Activated naive CD4-positive, alpha-beta T cell treated with anti-CD3 and anti-CD28 coated beads, Interleukin-2, amount 10 ng/mL, durations not matched to agents 7 days and 5 days (primary cell): ENCODE data around the gene AOX1.
"Not testable (repeated sequence)": the region's sequence is repeated elsewhere in the genome, so short reads cannot be mapped to it uniquely, and the experiment has no call there.

Experiments used
- CTCF ChIA-PET: fragments of 350-600 bp; sonication (Branson Sonifier 250); formaldehyde crosslinking; loops from one replicate; lab custom pipeline; 2021; ENCODE audit warnings: antibody characterized with exemption; lab: Charles Lee
- DNase-seq: peaks from one replicate; pipeline ENCODE4 v3.0.0-alpha.2; 2020
- H3K27ac Mint-ChIP-seq: one replicate; pipeline ENCODE4 v1.8.0; 2021; ENCODE audit warnings: mild to moderate bottlenecking, moderate library complexity, mixed read lengths
- H3K27me3 Mint-ChIP-seq: one replicate; pipeline ENCODE4 v1.8.0; 2021; ENCODE audit warnings: mild to moderate bottlenecking, mixed read lengths
- H3K36me3 Mint-ChIP-seq: one replicate; pipeline ENCODE4 v1.8.0; 2021; ENCODE audit warnings: mixed read lengths
- H3K4me1 Mint-ChIP-seq: one replicate; pipeline ENCODE4 v1.8.0; 2021; ENCODE audit warnings: mixed read lengths
- H3K4me3 Mint-ChIP-seq: one replicate; pipeline ENCODE4 v1.8.0; 2021; ENCODE audit warnings: mild to moderate bottlenecking, moderate library complexity, mixed read lengths
- H3K9me3 Mint-ChIP-seq: one replicate; pipeline ENCODE4 v1.8.0; 2021; ENCODE audit warnings: mixed read lengths

The AOX1 gene

DNA sequence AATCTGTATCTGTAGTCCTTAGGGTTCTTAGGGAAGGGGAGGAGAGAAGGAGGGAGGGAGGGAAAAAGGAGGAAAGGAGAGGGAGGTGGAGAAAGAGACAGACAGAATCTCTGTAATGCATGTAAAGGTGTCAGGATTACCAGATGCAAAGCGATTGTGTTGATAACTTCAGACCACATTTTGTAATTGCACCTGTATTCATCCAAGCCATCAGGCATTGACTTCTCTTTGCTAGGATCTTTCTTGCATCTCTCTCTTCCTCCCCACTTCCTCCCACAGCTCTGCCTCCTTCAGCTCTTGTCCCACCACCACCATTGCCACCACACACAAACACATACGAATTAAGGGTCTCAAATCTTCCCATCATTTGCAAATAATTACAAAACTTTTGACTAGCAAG lies 91.4 kb downstream of the AOX1 start:
- DNase-seq = no peak
- H3K9me3 Mint-ChIP-seq = no peaks in the 10 kb centered on the region
- CTCF ChIA-PET = no interaction called here
- H3K4me1 Mint-ChIP-seq = peaks cover 13% of the 10 kb centered on the region
- H3K27me3 Mint-ChIP-seq = peaks cover 27% of the 10 kb centered on the region
- no peaks in the 10 kb centered on the region for H3K36me3 Mint-ChIP-seq
- no peak overlapping the region for H3K27ac Mint-ChIP-seq
- H3K4me3 Mint-ChIP-seq = no peak overlapping the region

DNA sequence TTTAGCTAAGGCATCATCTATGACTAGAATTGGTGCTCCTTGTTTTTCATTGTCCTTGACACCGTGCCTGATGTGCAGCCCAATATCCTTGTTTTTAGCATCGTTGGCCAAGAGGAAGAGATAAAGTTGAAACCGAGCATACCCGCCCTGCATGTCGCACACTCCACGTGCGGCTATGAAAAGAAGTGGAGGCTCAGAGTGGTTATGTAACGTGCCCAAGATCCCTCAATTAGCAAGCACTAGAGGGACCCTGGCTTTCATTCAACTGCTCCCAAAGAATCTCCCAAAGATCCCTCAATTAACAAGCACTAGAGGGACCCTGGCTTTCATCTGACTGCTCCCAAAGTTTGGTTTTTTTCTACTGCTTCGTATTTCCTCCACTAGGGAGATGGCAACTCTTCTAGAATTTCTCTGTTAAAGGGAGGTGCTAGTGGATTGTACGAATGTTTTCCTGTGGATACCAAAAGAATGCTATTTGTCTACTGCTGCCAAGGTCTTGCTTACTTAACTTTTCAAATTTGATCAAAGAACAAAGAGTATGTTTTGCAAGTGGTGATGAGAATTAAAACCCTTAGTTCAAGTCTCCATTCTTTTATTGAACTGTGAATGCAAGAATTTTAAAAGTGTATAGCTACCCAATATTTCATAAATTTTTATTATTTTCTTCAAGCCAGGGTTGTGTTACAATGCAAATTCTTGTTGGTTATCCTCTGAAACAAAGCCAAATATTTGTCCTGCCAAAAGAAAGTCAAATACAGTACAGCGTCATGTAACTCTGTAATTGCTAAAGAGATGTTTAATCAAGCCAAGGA lies 92.1 kb downstream of the AOX1 start:
- no peak for DNase-seq
- H3K36me3 Mint-ChIP-seq = no peaks in the 10 kb centered on the region
- CTCF ChIA-PET = no interaction called here
- H3K9me3 Mint-ChIP-seq = no peaks in the 10 kb centered on the region
- H3K27ac Mint-ChIP-seq = no peak overlapping the region
- H3K4me3 Mint-ChIP-seq = no peak overlapping the region
- peaks cover 9% of the 10 kb centered on the region for H3K4me1 Mint-ChIP-seq
- H3K27me3 Mint-ChIP-seq = peaks cover 22% of the 10 kb centered on the region

DNA sequence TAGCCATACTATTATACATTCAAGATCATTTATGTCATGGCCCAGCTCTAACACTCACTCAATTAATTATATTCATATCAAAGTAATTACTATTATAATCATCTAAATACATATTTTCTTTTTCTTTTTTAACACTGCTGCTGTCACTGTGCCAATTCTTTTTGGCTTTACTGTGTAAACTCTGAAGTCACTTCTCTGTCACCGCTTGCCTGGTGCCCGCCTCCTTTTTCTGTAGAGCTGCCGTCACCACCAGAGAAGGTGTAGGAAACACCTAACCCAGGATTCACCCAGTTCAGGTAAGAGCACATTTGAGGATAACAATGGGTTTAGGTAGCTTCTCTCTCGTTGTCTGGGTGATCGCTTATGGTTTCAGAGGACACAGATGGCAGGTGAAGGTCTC lies 93.3 kb downstream of the AOX1 start:
- H3K9me3 Mint-ChIP-seq = no peaks in the 10 kb centered on the region
- H3K27me3 Mint-ChIP-seq = peaks cover 18% of the 10 kb centered on the region
- no peaks in the 10 kb centered on the region for H3K36me3 Mint-ChIP-seq
- H3K27ac Mint-ChIP-seq = no peak overlapping the region
- H3K4me1 Mint-ChIP-seq = no peaks in the 10 kb centered on the region
- CTCF ChIA-PET = no interaction called here
- DNase-seq = no peak
- H3K4me3 Mint-ChIP-seq = no peak overlapping the region

DNA sequence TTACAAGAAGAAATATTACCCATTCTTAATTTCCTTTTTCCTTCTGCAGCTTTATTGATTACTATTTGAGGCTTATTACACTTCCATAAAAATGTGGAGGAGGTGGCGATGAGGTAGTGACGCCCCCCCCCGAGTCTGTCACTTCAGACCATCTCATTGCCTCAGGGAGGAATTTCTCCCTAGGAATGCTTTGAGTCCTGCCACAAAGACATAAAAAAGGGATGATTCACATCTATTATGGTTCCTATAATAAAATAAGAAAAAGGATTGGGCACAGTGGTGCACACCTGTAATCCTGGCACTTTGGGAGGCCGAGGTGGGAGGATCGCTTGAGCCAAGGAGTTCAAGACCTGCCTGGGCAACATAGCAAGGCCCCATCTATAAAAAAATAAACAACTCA lies 93.7 kb downstream of the AOX1 start:
- Mint-ChIP-seq H3K36me3 (no peaks in the 10 kb centered on the region), H3K27ac (no peak overlapping the region), H3K4me1 (no peaks in the 10 kb centered on the region), H3K4me3 (no peak overlapping the region), H3K9me3 (no peaks in the 10 kb centered on the region), H3K27me3 (peaks cover 18% of the 10 kb centered on the region)
- CTCF ChIA-PET = no interaction called here
- no peak for DNase-seq

DNA sequence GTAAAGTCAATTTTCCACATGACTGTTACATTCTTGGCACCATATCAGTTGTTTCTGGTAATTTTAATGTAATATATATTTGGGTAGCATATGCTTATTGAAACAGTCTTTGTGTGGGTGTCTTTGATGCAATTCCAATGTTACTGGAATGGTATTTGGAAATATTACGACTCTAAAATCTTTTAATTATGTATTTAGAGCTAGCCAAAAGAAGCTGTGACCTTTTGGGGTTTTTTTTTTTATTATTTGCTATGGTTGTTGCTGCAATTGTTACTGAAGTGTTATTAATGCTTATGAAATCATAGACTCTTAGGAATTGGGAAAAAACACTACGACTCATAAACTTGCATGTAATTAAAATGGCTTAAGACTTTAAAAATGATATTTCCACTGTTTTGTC lies 95.9 kb downstream of the AOX1 start:
- Mint-ChIP-seq H3K27me3 (peaks cover 18% of the 10 kb centered on the region), H3K4me1 (no peaks in the 10 kb centered on the region), H3K36me3 (no peaks in the 10 kb centered on the region), H3K4me3 (no peak overlapping the region), H3K27ac (no peak overlapping the region), H3K9me3 (no peaks in the 10 kb centered on the region)
- CTCF ChIA-PET = no interaction called here
- no peak for DNase-seq

DNA sequence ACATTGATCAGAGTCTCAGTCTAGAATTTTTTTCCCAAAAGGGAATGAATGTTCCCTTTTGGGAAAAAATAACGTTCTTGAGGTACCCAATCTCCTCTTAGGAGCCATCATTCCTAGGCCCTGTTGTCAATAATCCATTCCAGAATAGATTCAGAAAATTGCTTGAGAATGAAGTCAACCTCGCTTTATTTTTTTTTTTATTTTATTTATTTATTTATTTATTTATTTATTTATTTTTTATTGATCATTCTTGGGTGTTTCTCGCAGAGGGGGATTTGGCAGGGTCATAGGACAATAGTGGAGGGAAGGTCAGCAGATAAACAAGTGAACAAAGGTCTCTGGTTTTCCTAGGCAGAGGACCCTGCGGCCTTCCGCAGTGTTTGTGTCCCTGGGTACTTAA lies 96.6 kb downstream of the AOX1 start:
- H3K27ac Mint-ChIP-seq, CTCF ChIA-PET, H3K4me3 Mint-ChIP-seq, H3K9me3 Mint-ChIP-seq, H3K4me1 Mint-ChIP-seq, DNase-seq, H3K36me3 Mint-ChIP-seq: not testable (repeated sequence)
- H3K27me3 Mint-ChIP-seq = peaks cover 15% of the 10 kb centered on the region

DNA sequence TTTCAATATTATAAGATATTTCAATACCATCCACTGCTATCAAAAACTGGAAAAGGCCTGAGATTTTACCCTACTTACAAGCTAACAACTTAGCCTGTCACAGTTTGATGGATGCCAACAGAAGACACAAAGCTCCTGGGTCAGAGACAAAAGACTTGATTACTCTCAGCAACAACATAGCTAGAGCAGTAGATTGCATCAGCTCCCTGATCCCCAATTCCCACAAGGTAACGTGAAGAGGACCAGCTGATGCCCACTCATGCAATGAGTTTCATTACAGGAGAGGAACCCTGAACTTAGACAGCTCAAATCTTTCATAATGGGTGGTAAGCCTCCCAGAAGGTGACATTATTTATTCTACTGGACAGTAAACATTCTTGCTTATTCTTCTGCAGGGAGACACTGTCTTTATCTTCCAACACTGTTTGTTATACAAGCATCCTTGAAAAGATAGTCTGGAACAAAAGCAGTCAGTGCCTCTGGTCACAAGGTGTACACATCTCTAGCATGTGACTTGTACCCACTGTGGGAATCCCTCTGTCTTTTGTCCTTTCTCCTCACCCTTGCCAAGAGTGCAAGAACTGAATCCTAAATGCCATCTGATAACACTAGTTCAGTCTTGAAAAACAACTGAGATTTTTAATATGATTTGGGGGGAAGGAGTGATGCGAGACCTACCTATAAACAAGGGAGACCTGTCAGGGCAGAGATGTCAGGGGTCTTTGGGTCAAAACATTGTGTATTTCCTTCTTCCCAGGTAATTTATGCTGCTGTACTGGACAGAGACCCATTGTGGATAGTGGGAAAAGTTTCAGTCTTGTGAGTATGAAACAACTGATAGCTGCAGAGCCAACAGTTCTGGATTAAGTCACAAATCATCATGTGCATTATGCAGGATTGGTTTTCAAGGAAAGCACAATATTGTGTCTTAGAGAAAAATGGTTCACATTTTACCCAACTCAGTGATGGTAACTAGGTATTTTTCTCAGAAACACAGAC lies 102.4 kb downstream of the AOX1 start:
- Mint-ChIP-seq H3K4me1 (no peaks in the 10 kb centered on the region), H3K27ac (no peak overlapping the region), H3K9me3 (no peaks in the 10 kb centered on the region), H3K27me3 (no peaks in the 10 kb centered on the region), H3K4me3 (no peak overlapping the region), H3K36me3 (no peaks in the 10 kb centered on the region)
- CTCF ChIA-PET = no interaction called here
- no peak for DNase-seq

DNA sequence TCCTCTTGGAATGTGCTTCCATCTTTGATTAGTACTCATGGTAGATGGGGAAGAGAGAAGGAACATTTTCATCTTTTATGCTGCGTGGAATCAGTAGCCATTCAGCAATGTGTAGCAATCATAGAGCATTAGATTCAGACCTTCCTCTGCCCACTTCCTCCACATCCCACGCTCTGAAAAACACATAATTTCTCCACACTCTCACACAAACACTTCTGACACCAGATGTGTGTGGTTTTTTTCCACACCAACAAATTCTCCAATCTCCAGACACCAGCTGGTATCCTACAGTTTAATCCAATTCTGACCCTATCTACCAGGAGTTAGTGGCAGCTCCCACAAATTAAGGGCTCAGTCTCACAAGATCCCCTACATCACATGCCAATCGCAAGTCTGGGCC lies 103.3 kb downstream of the AOX1 start:
- DNase-seq = no peak
- Mint-ChIP-seq H3K9me3 (no peaks in the 10 kb centered on the region), H3K4me3 (no peak overlapping the region), H3K36me3 (no peaks in the 10 kb centered on the region), H3K27ac (no peak overlapping the region), H3K4me1 (no peaks in the 10 kb centered on the region), H3K27me3 (no peaks in the 10 kb centered on the region)
- CTCF ChIA-PET = no interaction called here

DNA sequence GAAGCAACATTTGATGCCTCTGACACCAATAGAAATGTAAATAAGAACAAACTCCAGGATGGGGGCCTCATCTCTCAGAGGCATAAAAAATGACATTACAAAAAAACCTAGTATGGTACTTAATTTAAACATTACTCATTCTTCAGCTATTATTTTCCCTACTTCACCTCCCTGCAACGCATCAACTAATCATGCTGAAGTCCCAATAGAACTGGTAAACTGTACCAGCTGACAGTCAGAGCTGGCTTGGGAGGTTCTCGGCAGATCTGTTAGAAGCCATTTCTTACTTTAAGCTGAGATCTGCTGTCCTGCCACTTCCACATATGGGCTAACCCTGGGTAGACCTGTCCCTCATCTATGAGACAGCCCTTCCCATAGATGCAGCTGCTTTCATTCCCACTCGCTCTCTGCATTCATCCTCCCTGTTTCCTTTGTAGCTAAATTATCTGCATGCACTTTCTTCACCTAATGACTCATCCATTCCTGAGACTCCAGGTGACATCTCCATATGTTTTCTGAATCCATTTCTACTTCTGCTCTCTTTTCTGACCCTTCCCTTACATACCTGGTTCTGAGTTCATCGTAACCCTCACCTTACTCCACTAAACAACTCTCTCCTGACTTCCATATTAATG lies 108.1 kb downstream of the AOX1 start:
- Mint-ChIP-seq H3K27me3 (no peaks in the 10 kb centered on the region), H3K9me3 (no peaks in the 10 kb centered on the region), H3K27ac (no peak overlapping the region), H3K4me3 (no peak overlapping the region), H3K36me3 (no peaks in the 10 kb centered on the region), H3K4me1 (no peaks in the 10 kb centered on the region)
- no peak for DNase-seq
- CTCF ChIA-PET = no interaction called here

DNA sequence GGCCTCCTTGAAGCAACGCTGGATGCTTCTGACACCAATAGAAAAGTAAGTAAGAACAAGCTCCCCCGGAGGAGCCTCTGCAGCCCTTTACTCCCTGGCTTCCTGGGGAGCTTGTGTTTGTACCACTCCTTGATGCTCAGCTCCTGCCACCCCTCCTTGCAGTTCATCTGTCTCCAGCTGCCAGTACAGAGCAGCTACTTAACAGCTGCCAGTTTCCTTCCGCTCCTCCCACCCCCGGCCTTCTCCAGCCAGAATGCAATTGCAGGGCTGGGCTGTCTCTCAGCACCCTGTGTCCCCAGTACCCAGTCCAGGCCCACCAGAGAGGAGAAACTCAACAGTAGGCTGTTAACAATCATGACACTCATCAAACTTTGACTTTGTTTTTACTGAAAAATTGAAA lies 109.4 kb downstream of the AOX1 start:
- Mint-ChIP-seq H3K36me3 (no peaks in the 10 kb centered on the region), H3K4me1 (no peaks in the 10 kb centered on the region), H3K9me3 (no peaks in the 10 kb centered on the region), H3K27me3 (no peaks in the 10 kb centered on the region), H3K4me3 (no peak overlapping the region), H3K27ac (no peak overlapping the region)
- no peak for DNase-seq
- CTCF ChIA-PET = no interaction called here

DNA sequence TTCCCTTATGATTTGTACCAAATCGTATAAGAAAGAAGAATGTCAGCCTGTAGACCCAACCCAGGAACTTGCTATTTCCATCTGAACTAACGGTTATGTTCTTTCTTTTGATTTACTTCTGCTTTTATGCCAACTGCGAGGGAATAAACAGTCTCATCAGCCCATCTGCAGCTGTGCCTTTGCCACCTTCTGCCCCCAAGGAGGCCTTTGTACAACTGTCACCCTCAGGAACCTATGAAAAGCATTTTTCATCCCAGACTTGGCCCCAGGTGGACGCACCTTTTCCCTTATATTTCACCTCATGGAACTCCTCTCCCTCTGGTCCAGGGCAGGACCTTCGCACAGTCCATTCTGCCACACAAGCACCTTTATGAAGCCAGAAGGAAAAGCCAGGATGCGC lies 109.8 kb downstream of the AOX1 start:
- Mint-ChIP-seq H3K36me3 (no peaks in the 10 kb centered on the region), H3K4me3 (no peak overlapping the region), H3K27ac (no peak overlapping the region), H3K4me1 (no peaks in the 10 kb centered on the region), H3K27me3 (no peaks in the 10 kb centered on the region), H3K9me3 (no peaks in the 10 kb centered on the region)
- CTCF ChIA-PET = no interaction called here
- no peak for DNase-seq

DNA sequence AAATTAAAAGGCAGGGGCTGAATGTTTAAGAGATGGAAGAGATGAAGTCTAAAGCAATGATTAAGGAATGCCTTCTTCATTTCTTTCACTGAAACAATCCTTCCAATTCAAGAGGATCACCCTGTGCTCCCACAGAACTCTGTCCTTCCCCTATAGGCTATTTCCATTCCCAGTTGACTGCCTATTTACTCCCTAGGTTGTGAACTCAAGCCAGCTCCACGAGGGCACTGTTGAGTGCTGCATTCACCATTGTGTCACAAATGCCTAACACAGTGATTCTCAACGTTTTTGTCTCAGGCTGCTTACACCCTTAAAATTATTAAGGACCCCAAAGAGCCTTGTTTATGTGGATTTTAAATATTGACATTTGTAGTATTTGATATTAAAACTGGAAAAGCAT lies 112.4 kb downstream of the AOX1 start:
- H3K27ac Mint-ChIP-seq = no peak overlapping the region
- CTCF ChIA-PET = no interaction called here

DNA sequence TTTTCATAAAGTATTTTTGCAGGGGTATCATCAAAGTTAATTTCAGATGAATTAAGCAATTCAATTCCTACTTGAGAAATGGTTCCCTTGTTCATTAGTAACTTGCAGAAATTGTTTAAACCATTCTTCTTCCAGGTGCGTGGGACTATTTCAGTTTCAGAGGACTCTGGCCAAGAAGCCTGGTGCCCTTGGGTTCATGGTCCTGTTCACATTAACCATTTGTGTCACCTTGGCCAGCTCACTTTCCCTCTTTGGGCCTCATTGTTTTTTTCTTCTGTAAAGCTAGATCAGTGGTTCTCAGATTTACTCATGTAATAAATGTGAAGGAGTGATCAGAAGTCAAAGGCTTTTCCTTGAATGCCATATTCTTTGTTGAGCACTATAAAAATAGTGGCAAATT lies 113.5 kb downstream of the AOX1 start:
- CTCF ChIA-PET = no interaction called here

More for the DNA sequence above, 112.4 kb downstream of the AOX1 start:
- no peaks in the 10 kb centered on the region for H3K36me3 Mint-ChIP-seq
- no peaks in the 10 kb centered on the region for H3K9me3 Mint-ChIP-seq
- H3K27me3 Mint-ChIP-seq = peaks cover 4% of the 10 kb centered on the region
- DNase-seq = no peak
- peaks cover 8% of the 10 kb centered on the region for H3K4me1 Mint-ChIP-seq
- no peak overlapping the region for H3K4me3 Mint-ChIP-seq

DNA sequence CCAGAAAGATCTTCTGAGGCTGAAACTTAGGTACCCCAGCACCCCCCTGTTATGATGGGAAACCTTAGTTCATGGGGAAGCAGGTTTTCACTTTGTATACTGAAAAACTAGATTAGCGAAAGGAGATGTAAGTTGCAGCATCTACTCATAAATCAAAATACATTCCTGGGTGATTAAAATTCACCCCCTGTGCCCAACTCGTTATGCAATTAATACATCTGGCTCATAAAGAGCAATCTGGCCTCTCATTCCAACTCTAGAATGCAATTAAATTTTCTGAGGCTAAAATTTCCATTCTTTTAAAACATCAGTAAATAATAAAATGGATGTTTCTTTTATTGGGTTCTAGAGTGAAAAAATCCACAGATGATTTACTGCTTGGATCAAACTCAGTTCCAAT lies 115.0 kb downstream of the AOX1 start:
- Mint-ChIP-seq H3K4me1 (peaks cover 16% of the 10 kb centered on the region), H3K27ac (no peak overlapping the region), H3K36me3 (no peaks in the 10 kb centered on the region), H3K9me3 (no peaks in the 10 kb centered on the region), H3K4me3 (no peak overlapping the region), H3K27me3 (peaks cover 8% of the 10 kb centered on the region)
- no peak for DNase-seq
- CTCF ChIA-PET = interaction anchor here (1.2 to 6.1 kb wide), 3 partner anchors 124 to 721 kb away, joined by 3 to 50 read pairs (median 6); no protein-coding TSS in a partner anchor

More for the DNA sequence above, 113.5 kb downstream of the AOX1 start:
- H3K36me3 Mint-ChIP-seq = no peaks in the 10 kb centered on the region
- H3K4me3 Mint-ChIP-seq = no peak overlapping the region
- H3K27ac Mint-ChIP-seq = no peak overlapping the region
- DNase-seq = no peak
- peaks cover 11% of the 10 kb centered on the region for H3K4me1 Mint-ChIP-seq
- no peaks in the 10 kb centered on the region for H3K9me3 Mint-ChIP-seq
- peaks cover 4% of the 10 kb centered on the region for H3K27me3 Mint-ChIP-seq
